WTC11 (cell line): ENCODE measurements around the gene CREG2. TPM values are rescaled to one million over a fixed set of nuclear protein-coding genes. Genes with fewer than 3 reads are reported as not detected.

Experiments
- ATAC-seq: fragments of 200-7000 bp; cut with Tn5 transposase; 2 replicates; pipeline ENCODE4 v1.10.0; 2021; ENCODE audit warnings: mild to moderate bottlenecking, moderate library complexity
- CTCF ChIA-PET: fragments of 300-600 bp; sonication (Branson Sonifier 250); formaldehyde crosslinking; loops from one replicate; lab custom pipeline; 2021; ENCODE audit warnings: antibody characterized with exemption; lab: Charles Lee
- POLR2A ChIA-PET: fragments of 350-600 bp; sonication (Branson Sonifier 250); formaldehyde crosslinking; loops from one replicate; lab custom pipeline; 2021; ENCODE audit warnings: antibody characterized with exemption; lab: Charles Lee
- DNase-seq: peaks from one replicate; pipeline ENCODE4 v3.0.0; 2021; ENCODE audit warnings: low spot score
- H3K27ac Mint-ChIP-seq: 2 replicates; pipeline ENCODE4 v1.8.0; 2021; ENCODE audit warnings: mixed read lengths
- H3K27me3 Mint-ChIP-seq: 2 replicates; pipeline ENCODE4 v1.8.0; 2021; ENCODE audit warnings: low read depth, mild to moderate bottlenecking, moderate library complexity, mixed read lengths
- H3K36me3 Mint-ChIP-seq: 2 replicates; pipeline ENCODE4 v1.8.0; 2021; ENCODE audit warnings: mixed read lengths
- H3K4me1 Mint-ChIP-seq: 2 replicates; pipeline ENCODE4 v1.8.0; 2022; ENCODE audit warnings: mixed read lengths
- H3K4me3 Mint-ChIP-seq: 2 replicates; pipeline ENCODE4 v1.8.0; 2021; ENCODE audit warnings: mild to moderate bottlenecking, moderate library complexity, mixed read lengths
- H3K9me3 Mint-ChIP-seq: 2 replicates; pipeline ENCODE4 v1.8.0; 2021; ENCODE audit warnings: mixed read lengths
- CBFB ChIP-seq: sonication (generic); formaldehyde crosslinking; IDR thresholded peaks from 2 replicates; pipeline ENCODE4 v1.8.1; 2022; ENCODE audit warnings: mild to moderate bottlenecking, low read depth, missing genetic modification reagents
- CREB1 ChIP-seq: sonication (generic); formaldehyde crosslinking; IDR thresholded peaks from 2 replicates; pipeline ENCODE4 v1.8.0; 2023; ENCODE audit warnings: mild to moderate bottlenecking, missing genetic modification reagents
- FOXP1 ChIP-seq: sonication (generic); formaldehyde crosslinking; IDR thresholded peaks from 2 replicates; pipeline ENCODE4 v1.8.0; 2022; ENCODE audit warnings: missing genetic modification reagents, mild to moderate bottlenecking, moderate library complexity, borderline replicate concordance
- GRHL2 ChIP-seq: fragments of 250-450 bp; sonication (Bioruptor Pico); IDR thresholded peaks from 2 replicates; pipeline ENCODE4 v1.8.0; 2022; ENCODE audit warnings: mild to moderate bottlenecking, moderate library complexity; ENCODE audit not compliant: insufficient replicate concordance, severe bottlenecking
- HMGA2 ChIP-seq: fragments of 250-450 bp; sonication (Bioruptor Pico); IDR thresholded peaks from 2 replicates; pipeline ENCODE4 v1.4.0; 2021; ENCODE audit warnings: mild to moderate bottlenecking, moderate library complexity
- KAT7 ChIP-seq: sonication (generic); formaldehyde crosslinking; IDR thresholded peaks from 2 replicates; pipeline ENCODE4 v1.8.1; 2023; ENCODE audit warnings: missing genetic modification reagents, mild to moderate bottlenecking, borderline replicate concordance
- MYBL2 ChIP-seq: sonication (generic); formaldehyde crosslinking; IDR thresholded peaks from 2 replicates; pipeline ENCODE4 v1.8.1; 2023; ENCODE audit warnings: mild to moderate bottlenecking, moderate library complexity, missing genetic modification reagents
- NFATC4 ChIP-seq: fragments of 250-450 bp; sonication (Bioruptor Pico); IDR thresholded peaks from 2 replicates; pipeline ENCODE4 v1.9.0; 2021; ENCODE audit warnings: mild to moderate bottlenecking
- OVOL2 ChIP-seq: fragments of 250-450 bp; sonication (Bioruptor Pico); IDR thresholded peaks from 2 replicates; pipeline ENCODE4 v1.9.0; 2021; ENCODE audit warnings: mild to moderate bottlenecking, borderline replicate concordance
- RORB ChIP-seq: fragments of 250-450 bp; sonication (Bioruptor Pico); IDR thresholded peaks from 2 replicates; pipeline ENCODE4 v1.9.0; 2021; ENCODE audit warnings: mild to moderate bottlenecking
- SMAD3 ChIP-seq: sonication (generic); formaldehyde crosslinking; IDR thresholded peaks from 2 replicates; pipeline ENCODE4 v1.8.0; 2022; ENCODE audit warnings: missing genetic modification reagents, mild to moderate bottlenecking, borderline replicate concordance
- SMAD4 ChIP-seq: sonication (generic); formaldehyde crosslinking; IDR thresholded peaks from 2 replicates; pipeline ENCODE4 v1.8.0; 2022; ENCODE audit warnings: mild to moderate bottlenecking, missing genetic modification reagents
- TP53 ChIP-seq: sonication (generic); formaldehyde crosslinking; IDR thresholded peaks from 2 replicates; pipeline ENCODE4 v1.8.1; 2023; ENCODE audit warnings: mild to moderate bottlenecking, missing genetic modification reagents
- ZBTB21 ChIP-seq: sonication (generic); formaldehyde crosslinking; IDR thresholded peaks from 2 replicates; pipeline ENCODE4 v1.8.1; 2023; ENCODE audit warnings: mild to moderate bottlenecking, missing genetic modification reagents, borderline replicate concordance
- ZNF121 ChIP-seq: sonication (generic); formaldehyde crosslinking; IDR thresholded peaks from 2 replicates; pipeline ENCODE4 v1.8.0; 2023; ENCODE audit warnings: missing genetic modification reagents
- total RNA-seq: library from RNA; stranded (reverse); gene quantifications from 3 replicates; pipeline ENCODE4 v1.2.3, GENCODE V29; 2021
- TF ChIP-seq, protein P1 (sequence below): sonication (generic); formaldehyde crosslinking; conservative IDR thresholded peaks from 2 replicates; pipeline ENCODE4 v1.8.1; 2022; ENCODE audit warnings: mild to moderate bottlenecking, missing genetic modification reagents
- TF ChIP-seq, protein P2 (sequence below): sonication (generic); formaldehyde crosslinking; IDR thresholded peaks from 2 replicates; pipeline ENCODE4 v1.8.1; 2022; ENCODE audit warnings: missing genetic modification reagents, borderline replicate concordance
- TF ChIP-seq, protein P3 (sequence below): fragments of 250-450 bp; sonication (Bioruptor Pico); conservative IDR thresholded peaks from 2 replicates; pipeline ENCODE4 v1.9.0; 2021; ENCODE audit warnings: mild to moderate bottlenecking
- TF ChIP-seq, protein P4 (sequence below): sonication (generic); formaldehyde crosslinking; IDR thresholded peaks from 2 replicates; pipeline ENCODE4 v1.8.0; 2022; ENCODE audit warnings: mild to moderate bottlenecking, missing genetic modification reagents
- TF ChIP-seq, protein P5 (sequence below): sonication (generic); formaldehyde crosslinking; IDR thresholded peaks from 2 replicates; pipeline ENCODE4 v1.8.1; 2023; ENCODE audit warnings: mild to moderate bottlenecking, moderate library complexity, missing genetic modification reagents
- TF ChIP-seq, protein P6 (sequence below): fragments of 250-450 bp; sonication (Bioruptor Pico); IDR thresholded peaks from 2 replicates; pipeline ENCODE4 v2.1.2; 2022; ENCODE audit warnings: mild to moderate bottlenecking, moderate library complexity

The CREG2 gene
- total RNA-seq, 1 experiment from 2014 or later: 1.6 TPM

DNA sequence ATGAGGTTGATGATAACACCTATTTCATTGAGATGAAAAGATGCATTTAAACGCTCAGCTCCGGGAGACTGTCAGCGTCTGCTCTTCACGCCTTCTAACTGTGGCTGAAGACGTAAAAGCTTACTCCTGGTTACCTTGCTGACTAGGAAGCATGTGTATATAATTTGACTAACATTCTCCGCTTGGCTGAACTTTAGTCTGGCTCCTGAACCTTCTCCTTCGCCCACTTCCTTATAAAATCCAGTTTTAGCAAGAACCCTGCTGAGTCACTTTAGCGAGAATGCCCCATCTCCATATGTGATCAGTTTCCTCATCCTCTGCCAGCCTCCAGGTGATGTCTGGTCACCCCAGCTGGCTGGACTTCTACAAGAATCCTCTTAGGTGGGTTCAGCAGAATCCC lies 12.7 kb upstream of the CREG2 start (continued):
- TF ChIP-seq RORB (CRISPR knock-in tag): no peak
- no peak for TF ChIP-seq GRHL2
- TF ChIP-seq, protein P1, sequence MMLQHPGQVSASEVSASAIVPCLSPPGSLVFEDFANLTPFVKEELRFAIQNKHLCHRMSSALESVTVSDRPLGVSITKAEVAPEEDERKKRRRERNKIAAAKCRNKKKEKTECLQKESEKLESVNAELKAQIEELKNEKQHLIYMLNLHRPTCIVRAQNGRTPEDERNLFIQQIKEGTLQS: no peak
- TF ChIP-seq HMGA2 (CRISPR knock-in tag): no peak
- TF ChIP-seq, protein P2, sequence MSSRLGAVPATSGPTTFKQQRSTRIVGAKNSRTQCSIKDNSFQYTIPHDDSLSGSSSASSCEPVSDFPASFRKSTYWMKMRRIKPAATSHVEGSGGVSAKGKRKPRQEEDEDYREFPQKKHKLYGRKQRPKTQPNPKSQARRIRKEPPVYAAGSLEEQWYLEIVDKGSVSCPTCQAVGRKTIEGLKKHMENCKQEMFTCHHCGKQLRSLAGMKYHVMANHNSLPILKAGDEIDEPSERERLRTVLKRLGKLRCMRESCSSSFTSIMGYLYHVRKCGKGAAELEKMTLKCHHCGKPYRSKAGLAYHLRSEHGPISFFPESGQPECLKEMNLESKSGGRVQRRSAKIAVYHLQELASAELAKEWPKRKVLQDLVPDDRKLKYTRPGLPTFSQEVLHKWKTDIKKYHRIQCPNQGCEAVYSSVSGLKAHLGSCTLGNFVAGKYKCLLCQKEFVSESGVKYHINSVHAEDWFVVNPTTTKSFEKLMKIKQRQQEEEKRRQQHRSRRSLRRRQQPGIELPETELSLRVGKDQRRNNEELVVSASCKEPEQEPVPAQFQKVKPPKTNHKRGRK: no peak
- no peak for TF ChIP-seq TP53 (CRISPR knock-in tag)
- no peak for TF ChIP-seq KAT7 (CRISPR knock-in tag)
- TF ChIP-seq, protein P3, sequence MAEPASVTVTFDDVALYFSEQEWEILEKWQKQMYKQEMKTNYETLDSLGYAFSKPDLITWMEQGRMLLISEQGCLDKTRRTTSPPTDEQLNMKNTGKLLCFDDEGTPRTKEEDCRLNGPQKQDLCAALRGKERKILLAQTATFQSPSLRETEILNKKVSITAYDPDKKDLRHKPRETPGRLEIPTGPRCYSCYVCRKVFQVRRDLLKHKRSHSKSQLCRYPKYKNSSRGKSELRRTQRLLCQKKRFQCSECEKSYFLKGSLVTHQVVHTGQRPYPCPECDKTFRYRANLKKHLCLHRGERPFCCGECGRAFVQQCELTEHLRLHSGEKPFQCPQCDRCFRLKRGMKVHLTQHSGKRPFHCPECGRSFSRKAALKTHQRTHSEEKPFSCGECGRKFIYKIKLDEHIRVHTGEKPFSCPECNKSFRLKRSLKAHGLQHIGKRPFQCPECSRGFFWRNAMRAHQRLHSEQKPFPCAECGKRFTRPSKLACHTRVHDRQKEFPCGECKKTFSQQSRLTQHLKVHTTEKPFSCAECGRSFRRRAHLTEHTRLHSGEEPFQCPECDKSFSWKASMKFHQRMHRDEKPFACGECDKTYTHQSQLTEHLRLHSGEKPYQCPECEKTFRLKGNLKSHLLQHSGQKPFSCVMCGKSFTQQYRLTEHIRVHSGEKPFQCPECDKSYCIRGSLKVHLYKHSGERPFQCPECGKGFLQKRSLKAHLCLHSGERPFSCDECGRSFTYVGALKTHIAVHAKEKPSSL (CRISPR knock-in tag): no peak
- TF ChIP-seq CREB1: no peak
- no peak for TF ChIP-seq NFATC4 (CRISPR knock-in tag)

DNA sequence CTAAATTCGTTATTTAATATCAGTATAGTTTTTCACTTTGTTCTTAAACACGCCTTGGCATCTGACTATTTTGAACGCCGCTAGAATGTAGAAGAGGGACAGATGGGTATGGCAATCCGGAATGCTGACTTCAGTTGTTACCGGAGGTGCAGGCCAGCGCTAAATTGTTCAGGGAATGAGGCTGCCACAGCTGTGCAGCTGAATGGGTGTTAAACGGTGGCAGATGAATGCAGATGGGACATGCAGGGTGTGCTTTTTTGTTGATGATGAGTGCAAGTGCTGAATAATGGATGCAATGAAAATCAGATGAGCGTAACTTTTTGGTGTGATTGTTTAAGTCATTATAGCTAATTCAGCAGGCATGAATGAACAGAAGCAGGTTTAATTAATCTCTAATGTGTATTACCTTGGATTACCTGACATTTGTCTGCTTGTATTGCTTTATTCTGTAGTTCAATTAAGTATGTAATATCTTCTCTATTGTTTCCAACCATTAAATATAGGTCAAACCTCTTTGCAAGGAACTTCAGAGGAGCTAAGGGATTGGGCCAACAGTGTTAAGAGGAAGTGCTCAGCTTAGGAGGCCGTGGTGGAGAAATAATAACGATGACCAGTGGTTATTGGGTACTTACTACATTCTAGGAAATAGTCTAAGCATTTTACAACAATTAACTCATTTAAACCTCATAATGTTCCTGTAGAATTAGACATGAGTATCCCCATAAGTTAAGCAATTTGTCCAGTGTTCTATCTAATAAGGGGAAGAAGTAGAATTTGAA lies 11.9 kb upstream of the CREG2 start:
- no peak for TF ChIP-seq ZBTB21 (CRISPR knock-in tag)
- TF ChIP-seq, protein P4, sequence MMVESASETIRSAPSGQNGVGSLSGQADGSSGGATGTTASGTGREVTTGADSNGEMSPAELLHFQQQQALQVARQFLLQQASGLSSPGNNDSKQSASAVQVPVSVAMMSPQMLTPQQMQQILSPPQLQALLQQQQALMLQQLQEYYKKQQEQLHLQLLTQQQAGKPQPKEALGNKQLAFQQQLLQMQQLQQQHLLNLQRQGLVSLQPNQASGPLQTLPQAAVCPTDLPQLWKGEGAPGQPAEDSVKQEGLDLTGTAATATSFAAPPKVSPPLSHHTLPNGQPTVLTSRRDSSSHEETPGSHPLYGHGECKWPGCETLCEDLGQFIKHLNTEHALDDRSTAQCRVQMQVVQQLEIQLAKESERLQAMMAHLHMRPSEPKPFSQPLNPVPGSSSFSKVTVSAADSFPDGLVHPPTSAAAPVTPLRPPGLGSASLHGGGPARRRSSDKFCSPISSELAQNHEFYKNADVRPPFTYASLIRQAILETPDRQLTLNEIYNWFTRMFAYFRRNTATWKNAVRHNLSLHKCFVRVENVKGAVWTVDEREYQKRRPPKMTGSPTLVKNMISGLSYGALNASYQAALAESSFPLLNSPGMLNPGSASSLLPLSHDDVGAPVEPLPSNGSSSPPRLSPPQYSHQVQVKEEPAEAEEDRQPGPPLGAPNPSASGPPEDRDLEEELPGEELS: no peak
- TF ChIP-seq, protein P5, sequence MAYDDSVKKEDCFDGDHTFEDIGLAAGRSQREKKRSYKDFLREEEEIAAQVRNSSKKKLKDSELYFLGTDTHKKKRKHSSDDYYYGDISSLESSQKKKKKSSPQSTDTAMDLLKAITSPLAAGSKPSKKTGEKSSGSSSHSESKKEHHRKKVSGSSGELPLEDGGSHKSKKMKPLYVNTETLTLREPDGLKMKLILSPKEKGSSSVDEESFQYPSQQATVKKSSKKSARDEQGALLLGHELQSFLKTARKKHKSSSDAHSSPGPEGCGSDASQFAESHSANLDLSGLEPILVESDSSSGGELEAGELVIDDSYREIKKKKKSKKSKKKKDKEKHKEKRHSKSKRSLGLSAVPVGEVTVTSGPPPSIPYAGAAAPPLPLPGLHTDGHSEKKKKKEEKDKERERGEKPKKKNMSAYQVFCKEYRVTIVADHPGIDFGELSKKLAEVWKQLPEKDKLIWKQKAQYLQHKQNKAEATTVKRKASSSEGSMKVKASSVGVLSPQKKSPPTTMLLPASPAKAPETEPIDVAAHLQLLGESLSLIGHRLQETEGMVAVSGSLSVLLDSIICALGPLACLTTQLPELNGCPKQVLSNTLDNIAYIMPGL: no peak
- TF ChIP-seq FOXP1: no peak
- TF ChIP-seq OVOL2 (CRISPR knock-in tag): no peak
- TF ChIP-seq ZNF121 (CRISPR knock-in tag): no peak
- TF ChIP-seq, protein P6, sequence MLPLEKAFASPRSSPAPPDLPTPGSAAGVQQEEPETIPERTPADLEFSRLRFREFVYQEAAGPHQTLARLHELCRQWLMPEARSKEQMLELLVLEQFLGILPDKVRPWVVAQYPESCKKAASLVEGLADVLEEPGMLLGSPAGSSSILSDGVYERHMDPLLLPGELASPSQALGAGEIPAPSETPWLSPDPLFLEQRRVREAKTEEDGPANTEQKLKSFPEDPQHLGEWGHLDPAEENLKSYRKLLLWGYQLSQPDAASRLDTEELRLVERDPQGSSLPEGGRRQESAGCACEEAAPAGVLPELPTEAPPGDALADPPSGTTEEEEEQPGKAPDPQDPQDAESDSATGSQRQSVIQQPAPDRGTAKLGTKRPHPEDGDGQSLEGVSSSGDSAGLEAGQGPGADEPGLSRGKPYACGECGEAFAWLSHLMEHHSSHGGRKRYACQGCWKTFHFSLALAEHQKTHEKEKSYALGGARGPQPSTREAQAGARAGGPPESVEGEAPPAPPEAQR (CRISPR knock-in tag): no peak
- TF ChIP-seq SMAD4 (CRISPR knock-in tag): no peak
- no peak for TF ChIP-seq MYBL2 (CRISPR knock-in tag)
- no peak for TF ChIP-seq CBFB (CRISPR knock-in tag)
- TF ChIP-seq SMAD3 (CRISPR knock-in tag): no peak
- no peaks in the 10 kb centered on the region; the same call in 1 of the 2 replicates for H3K27me3 Mint-ChIP-seq
- no peaks in the 10 kb centered on the region for H3K36me3 Mint-ChIP-seq
- H3K9me3 Mint-ChIP-seq: no peaks in the 10 kb centered on the region
- H3K27ac Mint-ChIP-seq: no peak overlapping the region
- CTCF ChIA-PET: interaction anchor here (0.9 to 3.0 kb wide), 6 partner anchors 10 to 57 kb away, joined by 3 to 13 read pairs (median 4); no protein-coding TSS in a partner anchor
- ATAC-seq: no peak
- H3K4me1 Mint-ChIP-seq: peaks cover 23% of the 10 kb centered on the region
- peak; percentile 3 for DNase-seq
- H3K4me3 Mint-ChIP-seq: no peak overlapping the region
- POLR2A ChIA-PET: no interaction called here
